HCT116 (cell line): Measurements from ENCODE around the gene TLE4. TPM values are rescaled to one million over a fixed set of nuclear protein-coding genes. Genes with fewer than 3 reads are reported as not detected.
"Not testable (repeated sequence)": the region's sequence is repeated elsewhere in the genome, so short reads cannot be mapped to it uniquely, and the experiment has no call there.

Experiments used
- ATAC-seq: fragments of 200-7000 bp; cut with Tn5 transposase; 2 replicates; pipeline ENCODE4 v1.9.1; 2020; ENCODE audit warnings: mild to moderate bottlenecking, moderate library complexity
- BruUV-seq: library from RNA; stranded (reverse); fragments of 400-500 nt; replicated peaks from 2 replicates; lab custom pipeline; 2021; lab: Mats Ljungman, UMichigan
- CTCF ChIA-PET: fragments of 300-600 bp; sonication (Branson Sonifier 250); formaldehyde crosslinking; loops from one replicate; lab custom pipeline; 2021; ENCODE audit warnings: antibody characterized with exemption; lab: Charles Lee
- POLR2A ChIA-PET: fragments of 300-600, 350-600 bp; sonication (Branson Sonifier 250); formaldehyde crosslinking; loops from one replicate; lab custom pipeline; 2021; ENCODE audit warnings: antibody characterized with exemption; lab: Charles Lee
- RAD21 ChIA-PET, 2 experiments: fragments of 300-600 bp; sonication (Branson Sonifier 250); formaldehyde crosslinking; loops; one replicate each; lab custom pipeline; 2023; ENCODE audit warnings: low total read pairs in 2 of 2; ENCODE audit not compliant: uncharacterized antibody in 2 of 2, unreplicated experiment in 2 of 2, low non-redundant PET in 1 of 2; lab: Charles Lee
- DNase-seq: peaks from one replicate; pipeline ENCODE4 v3.0.0-alpha.2; 2010; ENCODE audit warnings: low read depth, low spot score
- H2AFZ ChIP-seq: fragments of 200-600 bp; shearing (Covaris generic), sonication (generic); 2 replicates; pipeline ENCODE4 v1.6.1; 2017; ENCODE audit warnings: low read depth, mixed run types, mixed read lengths, antibody characterized with exemption, low read length; ENCODE audit not compliant: poor library complexity, severe bottlenecking
- H3K27ac ChIP-seq: 2 replicates; pipeline ENCODE4 v1.5.1; 2012; ENCODE audit warnings: low read depth, low read length
- H3K27me3 ChIP-seq: fragments of 200-600 bp; sonication (generic); 2 replicates; pipeline ENCODE4 v1.6.1; 2016; ENCODE audit warnings: mixed run types, low read length, mixed read lengths; ENCODE audit not compliant: insufficient read depth
- H3K36me3 ChIP-seq, 2 experiments: fragments of 200-500 bp in 1 of 2; fragments of 200-600 bp in 1 of 2; sonication (Bioruptor generic) in 1 of 2; sonication (generic) in 1 of 2; 2 replicates each; pipeline versions ENCODE4 v1.5.1 to v1.6.1; 2014 to 2016; ENCODE audit warnings: low read length in 2 of 2, inconsistent platforms in 1 of 2, mixed read lengths in 1 of 2, mixed run types in 1 of 2; ENCODE audit not compliant: insufficient read depth in 2 of 2, control insufficient read depth in 1 of 2
- H3K4me1 ChIP-seq, 2 experiments: fragments of 200-600 bp in 1 of 2; sonication (generic) in 1 of 2; 2 replicates each; pipeline versions ENCODE4 v1.5.1 to v1.6.1; 2012 to 2017; ENCODE audit warnings: low read length in 2 of 2, inconsistent platforms in 1 of 2, mild to moderate bottlenecking in 1 of 2, mixed read lengths in 1 of 2, mixed run types in 1 of 2, moderate library complexity in 1 of 2; ENCODE audit not compliant: insufficient read depth in 2 of 2, control insufficient read depth in 1 of 2
- H3K4me2 ChIP-seq: fragments of 200-600 bp; sonication (generic); 2 replicates; pipeline ENCODE4 v1.6.1; 2017; ENCODE audit warnings: mixed run types, low read length, mixed read lengths
- H3K4me3 ChIP-seq, 2 experiments: fragments of 200-600 bp in 1 of 2; sonication (generic) in 1 of 2; replicated peaks in 1 of 2; 2 replicates each; pipeline ENCODE4 v1.5.1; 2011 to 2016; ENCODE audit warnings: low read length in 2 of 2, control low read depth in 1 of 2, low read depth in 1 of 2, mild to moderate bottlenecking in 1 of 2, mixed read lengths in 1 of 2, mixed run types in 1 of 2
- H3K79me2 ChIP-seq: fragments of 200-600 bp; sonication (generic); 2 replicates; pipeline ENCODE4 v1.6.1; 2017; ENCODE audit warnings: mild to moderate bottlenecking, mixed run types, low read length, moderate library complexity, mixed read lengths; ENCODE audit not compliant: insufficient read depth
- H3K9ac ChIP-seq: fragments of 200-600 bp; sonication (generic); 2 replicates; pipeline ENCODE4 v1.6.1; 2016; ENCODE audit warnings: low read length, mixed read lengths
- H3K9me2 ChIP-seq: fragments of 200-600 bp; sonication (generic), shearing (Covaris generic); 2 replicates; pipeline ENCODE4 v1.6.1; 2017; ENCODE audit warnings: mixed run types, mild to moderate bottlenecking, moderate library complexity; ENCODE audit not compliant: insufficient read depth
- H3K9me3 ChIP-seq, 2 experiments: fragments of 200-500 bp in 1 of 2; fragments of 200-600 bp in 1 of 2; sonication (Bioruptor generic) in 1 of 2; sonication (generic) in 1 of 2; 2 replicates each; pipeline ENCODE4 v1.6.1; 2014 to 2017; ENCODE audit warnings: low read length in 2 of 2, mixed read lengths in 2 of 2, inconsistent platforms in 1 of 2, low read depth in 1 of 2, mild to moderate bottlenecking in 1 of 2, mixed run types in 1 of 2, moderate library complexity in 1 of 2; ENCODE audit not compliant: control insufficient read depth in 1 of 2, insufficient read depth in 1 of 2
- H4K20me1 ChIP-seq: fragments of 200-600 bp; sonication (generic), shearing (Covaris generic); 2 replicates; pipeline ENCODE4 v1.6.1; 2017; ENCODE audit warnings: mixed run types, mild to moderate bottlenecking, moderate library complexity; ENCODE audit not compliant: insufficient read depth
- ATF3 ChIP-seq: IDR thresholded peaks from 2 replicates; pipeline ENCODE4 v1.6.1; 2012
- CEBPB ChIP-seq: IDR thresholded peaks from 2 replicates; pipeline ENCODE4 v1.6.1; 2012; ENCODE audit warnings: low read depth
- CTCF ChIP-seq, 3 experiments: fragments of 200-600 bp in 1 of 3; sonication (generic) in 1 of 3; IDR thresholded peaks in 2 of 3; conservative IDR thresholded peaks in 1 of 3; 2 replicates each; pipeline ENCODE4 v1.5.1; 2012 to 2017; ENCODE audit warnings: low read depth in 2 of 3, low read length in 2 of 3, antibody characterized with exemption in 1 of 3, borderline replicate concordance in 1 of 3, control low read depth in 1 of 3, mild to moderate bottlenecking in 1 of 3, mixed read lengths in 1 of 3, mixed run types in 1 of 3, moderate library complexity in 1 of 3; ENCODE audit not compliant: insufficient read depth in 1 of 3
- ELF1 ChIP-seq: IDR thresholded peaks from 2 replicates; pipeline ENCODE4 v1.6.1; 2012; ENCODE audit warnings: low read depth, borderline replicate concordance
- EZH2 ChIP-seq: fragments of 200-600 bp; sonication (generic); IDR thresholded peaks from 2 replicates; pipeline ENCODE4 v1.6.1; 2017; ENCODE audit warnings: antibody characterized with exemption, mixed run types
- EZH2phosphoT487 ChIP-seq: fragments of 200-600 bp; IDR thresholded peaks from 2 replicates; pipeline ENCODE4 v1.6.1; 2018; ENCODE audit warnings: antibody characterized with exemption, borderline replicate concordance
- JUND ChIP-seq: IDR thresholded peaks from 2 replicates; pipeline ENCODE4 v1.6.1; 2012
- POLR2A ChIP-seq: IDR thresholded peaks from 2 replicates; pipeline ENCODE4 v1.7.0; 2011; ENCODE audit warnings: borderline replicate concordance; ENCODE audit not compliant: insufficient read depth, insufficient read length; ENCODE audit errors: extremely low read depth
- POLR2AphosphoS5 ChIP-seq: IDR thresholded peaks from 2 replicates; pipeline ENCODE4 v1.6.1; 2011; ENCODE audit warnings: mild to moderate bottlenecking, low read depth, low read length, moderate library complexity
- RAD21 ChIP-seq: IDR thresholded peaks from 2 replicates; pipeline ENCODE4 v1.6.1; 2012; ENCODE audit warnings: low read depth, mild to moderate bottlenecking
- SP1 ChIP-seq: IDR thresholded peaks from 2 replicates; pipeline ENCODE4 v1.6.1; 2012; ENCODE audit warnings: low read depth
- TCF7L2 ChIP-seq: IDR thresholded peaks from 2 replicates; pipeline ENCODE4 v1.7.0; 2011; ENCODE audit warnings: borderline replicate concordance, inconsistent platforms; ENCODE audit not compliant: insufficient read depth, insufficient read length; ENCODE audit errors: extremely low read depth
- ZFX ChIP-seq: fragments of 450-650 bp; IDR thresholded peaks from 2 replicates; pipeline ENCODE4 v1.6.1; 2017
- ZNF274 ChIP-seq: fragments of 200-500 bp; sonication (Bioruptor generic); IDR thresholded peaks from 2 replicates; pipeline ENCODE4 v1.6.1; 2014; ENCODE audit warnings: mild to moderate bottlenecking, low read depth, low read length, inconsistent platforms
- intact Hi-C: fragments of 100-400 bp; cut with micrococcal nuclease; formaldehyde crosslinking; loops from 2 replicates; pipeline ENCODE4 v1.10.0; 2022
- total RNA-seq: library from RNA; stranded (reverse); gene quantifications from one replicate; pipeline ENCODE4 v1.2.1, GENCODE V29; 2021; ENCODE audit not compliant: unreplicated experiment
- TF ChIP-seq, protein P1 (sequence below): IDR thresholded peaks from 2 replicates; pipeline ENCODE4 v1.6.1; 2011; ENCODE audit warnings: mild to moderate bottlenecking, low read length, moderate library complexity; ENCODE audit not compliant: insufficient replicate concordance; ENCODE audit errors: extremely low read depth

Gene TLE4
- total RNA-seq, 1 experiment from 2014 or later = 0.39 TPM

DNA sequence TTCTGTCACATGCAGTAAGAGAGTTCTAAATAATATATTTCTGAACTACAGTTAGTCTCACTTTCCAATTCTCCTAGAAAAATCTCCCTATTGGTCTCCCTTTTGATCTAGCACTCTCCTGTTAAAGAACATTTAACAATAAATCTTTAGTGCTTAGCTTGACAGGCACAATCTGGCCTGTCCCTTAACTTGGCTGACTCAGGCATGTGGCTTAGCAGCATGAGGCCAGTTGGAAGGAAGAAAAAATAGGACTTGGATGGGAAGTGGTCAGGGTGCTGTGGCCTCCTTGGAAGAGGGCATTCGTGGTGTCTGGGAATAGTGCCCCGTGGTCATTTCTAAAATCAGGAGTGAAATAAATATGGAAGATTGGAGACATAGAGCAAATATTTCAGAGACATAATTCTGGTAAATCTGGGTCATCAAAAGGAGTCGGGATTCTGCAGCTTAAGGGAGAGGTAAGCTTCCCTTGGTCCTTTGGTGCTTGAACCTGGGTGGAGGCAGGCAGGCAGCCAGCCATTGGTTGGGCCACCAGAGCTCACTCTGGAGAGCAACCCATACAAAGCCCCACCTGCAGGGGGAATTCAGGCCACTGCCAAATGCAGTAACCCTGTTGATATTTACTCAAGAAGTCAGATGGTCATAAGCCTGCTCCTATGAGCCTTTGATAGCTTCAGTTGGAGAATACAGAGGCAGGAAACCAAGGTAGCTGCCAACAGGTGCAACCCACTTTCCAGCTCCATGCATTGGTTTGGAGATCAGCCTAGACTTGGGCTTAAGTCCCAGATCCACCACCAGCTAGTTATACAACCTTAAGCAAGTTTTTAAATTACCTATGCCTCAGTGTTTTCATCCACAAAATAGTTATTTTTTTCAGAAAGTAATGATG lies 28.8 kb upstream of the TLE4 start:
- H3K27me3 ChIP-seq = no peaks in the 10 kb centered on the region
- H4K20me1 ChIP-seq = no peaks in the 10 kb centered on the region
- no peaks in the 10 kb centered on the region for H3K36me3 ChIP-seq
- ChIA-PET POLR2A (no interaction called here), RAD21 (no interaction called here), CTCF (no interaction called here)
- BruUV-seq = no TSS peak
- intact Hi-C loops = no loop called here
- H2AFZ ChIP-seq = no peak overlapping the region
- H3K9me3 ChIP-seq = peaks cover under 1 to 19% of the 10 kb centered on the region in 2 experiments; a peak in 2 of 4 replicates
- H3K4me2 ChIP-seq = no peak overlapping the region
- no peaks in the 10 kb centered on the region for H3K9me2 ChIP-seq
- no peaks in the 10 kb centered on the region for H3K79me2 ChIP-seq
- DNase-seq = no peak
- H3K9ac ChIP-seq = no peak overlapping the region
- no peaks in the 10 kb centered on the region for H3K4me1 ChIP-seq
- no peak overlapping the region for H3K27ac ChIP-seq
- no peak for ATAC-seq
- no peak for TF ChIP-seq EZH2phosphoT487
- TF ChIP-seq SP1 = no peak
- TF ChIP-seq ZFX = no peak
- TF ChIP-seq EZH2 = no peak
- no peak for TF ChIP-seq POLR2A
- TF ChIP-seq CEBPB = no peak
- TF ChIP-seq ZNF274 = no peak
- no peak for TF ChIP-seq TCF7L2
- no peak for TF ChIP-seq ATF3
- TF ChIP-seq, protein P1, sequence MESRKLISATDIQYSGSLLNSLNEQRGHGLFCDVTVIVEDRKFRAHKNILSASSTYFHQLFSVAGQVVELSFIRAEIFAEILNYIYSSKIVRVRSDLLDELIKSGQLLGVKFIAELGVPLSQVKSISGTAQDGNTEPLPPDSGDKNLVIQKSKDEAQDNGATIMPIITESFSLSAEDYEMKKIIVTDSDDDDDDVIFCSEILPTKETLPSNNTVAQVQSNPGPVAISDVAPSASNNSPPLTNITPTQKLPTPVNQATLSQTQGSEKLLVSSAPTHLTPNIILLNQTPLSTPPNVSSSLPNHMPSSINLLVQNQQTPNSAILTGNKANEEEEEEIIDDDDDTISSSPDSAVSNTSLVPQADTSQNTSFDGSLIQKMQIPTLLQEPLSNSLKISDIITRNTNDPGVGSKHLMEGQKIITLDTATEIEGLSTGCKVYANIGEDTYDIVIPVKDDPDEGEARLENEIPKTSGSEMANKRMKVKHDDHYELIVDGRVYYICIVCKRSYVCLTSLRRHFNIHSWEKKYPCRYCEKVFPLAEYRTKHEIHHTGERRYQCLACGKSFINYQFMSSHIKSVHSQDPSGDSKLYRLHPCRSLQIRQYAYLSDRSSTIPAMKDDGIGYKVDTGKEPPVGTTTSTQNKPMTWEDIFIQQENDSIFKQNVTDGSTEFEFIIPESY = no peak
- no peak for TF ChIP-seq RAD21
- TF ChIP-seq CTCF (IDR thresholded peaks at IDR 0.05 in 2 of 3, conservative IDR thresholded peaks at IDR 0.05 in 1 of 3; ENCODE audit: borderline replicate concordance in 1 of 3, insufficient read depth in 1 of 3, low read depth in 2 of 3, low read length in 2 of 3) = no peak
- TF ChIP-seq POLR2AphosphoS5 = no peak
- no peak for TF ChIP-seq ELF1
- TF ChIP-seq JUND = no peak
- no peak overlapping the region for H3K4me3 ChIP-seq

DNA sequence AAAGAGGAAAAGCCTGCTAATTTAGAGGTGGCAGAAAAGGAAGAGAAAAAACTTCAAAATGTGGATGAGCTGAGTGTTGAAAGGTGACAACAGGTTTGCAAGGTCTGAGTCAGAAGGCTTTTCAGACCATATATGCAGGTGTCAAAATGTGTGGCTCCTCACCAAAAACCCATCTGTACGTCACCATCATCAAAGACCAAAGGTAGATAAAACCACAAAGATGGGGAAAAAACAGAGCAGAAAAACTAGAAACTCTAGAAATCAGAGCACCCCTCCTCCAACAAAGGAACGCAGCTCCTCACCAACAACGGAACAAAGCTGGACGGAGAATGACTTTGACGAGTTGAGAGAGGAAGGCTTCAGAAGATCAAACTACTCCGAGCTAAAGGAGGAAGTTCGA lies 27.4 kb upstream of the TLE4 start:
- DNase-seq, H3K4me3 ChIP-seq, CTCF ChIA-PET, ATAC-seq, RAD21 ChIA-PET, intact Hi-C loops, H3K4me2 ChIP-seq, H4K20me1 ChIP-seq, H3K4me1 ChIP-seq, H3K27ac ChIP-seq, POLR2A ChIA-PET, H3K36me3 ChIP-seq, H3K9me2 ChIP-seq, H2AFZ ChIP-seq, H3K27me3 ChIP-seq, H3K79me2 ChIP-seq, H3K9ac ChIP-seq, BruUV-seq: not testable (repeated sequence)
- H3K9me3 ChIP-seq = peaks cover 0 to 12% of the 10 kb centered on the region in 2 experiments; a peak in 2 of 4 replicates
